IMR-90 (cell line): Measurements from ENCODE around the gene FOXO3. TPM values are rescaled to one million over a fixed set of nuclear protein-coding genes. Genes with fewer than 3 reads are reported as not detected.

ENCODE experiments used
- ATAC-seq: fragments of 200-7000 bp; cut with Tn5 transposase; 2 replicates; pipeline ENCODE4 v1.9.1; 2020; ENCODE audit warnings: low read depth, mild to moderate bottlenecking, moderate library complexity
- BruUV-seq: library from RNA; stranded (reverse); fragments of 400-500 nt; replicated peaks from 2 replicates; lab custom pipeline; 2021; lab: Mats Ljungman, UMichigan
- CTCF ChIA-PET: fragments of 300-600 bp; formaldehyde crosslinking; extraction: SDS; loops from one replicate; lab custom pipeline; 2021; ENCODE audit warnings: antibody characterized with exemption; lab: Yijun Ruan, JAX
- POLR2A ChIA-PET: fragments of 300-600 bp; sonication (Branson Sonifier 250); formaldehyde crosslinking; loops from one replicate; lab custom pipeline; 2022; ENCODE audit warnings: antibody characterized with exemption; ENCODE audit not compliant: unreplicated experiment; lab: Charles Lee
- DNase-seq: peaks from one replicate; pipeline ENCODE4 v3.0.0; 2013
- H2AFZ ChIP-seq: replicated peaks from 2 replicates; pipeline ENCODE3; 2013; ENCODE audit warnings: low read length, mild to moderate bottlenecking; ENCODE audit not compliant: poor library complexity
- H2AK5ac ChIP-seq: 2 replicates; pipeline ENCODE4 v1.6.1; 2013; ENCODE audit warnings: low read depth, low read length, inconsistent platforms
- H2AK9ac ChIP-seq: replicated peaks from 2 replicates; pipeline ENCODE3; 2013; ENCODE audit warnings: mild to moderate bottlenecking, low read depth, low read length, moderate library complexity; ENCODE audit not compliant: poor library complexity
- H2BK120ac ChIP-seq: 2 replicates; pipeline ENCODE4 v1.6.1; 2013; ENCODE audit warnings: low read depth, low read length, inconsistent platforms
- H2BK15ac ChIP-seq: 3 replicates; pipeline ENCODE4 v1.6.1; 2013; ENCODE audit warnings: low read depth, low read length, inconsistent platforms
- H2BK20ac ChIP-seq: 2 replicates; pipeline ENCODE4 v1.6.1; 2013; ENCODE audit warnings: low read depth, mild to moderate bottlenecking, inconsistent platforms, low read length, moderate library complexity
- H2BK5ac ChIP-seq: 2 replicates; pipeline ENCODE4 v1.6.1; 2013; ENCODE audit warnings: mild to moderate bottlenecking, low read depth, low read length, inconsistent platforms; ENCODE audit not compliant: poor library complexity, severe bottlenecking
- H3K14ac ChIP-seq: replicated peaks from 2 replicates; pipeline ENCODE4 v1.6.1; 2013; ENCODE audit warnings: low read depth, low read length, inconsistent platforms
- H3K18ac ChIP-seq: 2 replicates; pipeline ENCODE4 v1.6.1; 2013; ENCODE audit warnings: low read depth, low read length, control low read depth
- H3K23ac ChIP-seq: 2 replicates; pipeline ENCODE4 v1.6.1; 2013; ENCODE audit warnings: low read depth, low read length, inconsistent platforms
- H3K27ac ChIP-seq: 2 replicates; pipeline ENCODE4 v1.5.1; 2013; ENCODE audit warnings: mild to moderate bottlenecking, control low read depth, low read length; ENCODE audit not compliant: insufficient read depth
- H3K27me3 ChIP-seq: 2 replicates; pipeline ENCODE4 v1.6.1; 2013; ENCODE audit warnings: low read length; ENCODE audit not compliant: control insufficient read depth, insufficient read depth
- H3K36me3 ChIP-seq: 2 replicates; pipeline ENCODE4 v1.6.1; 2013; ENCODE audit warnings: low read length, mixed read lengths; ENCODE audit not compliant: control insufficient read depth, insufficient read depth
- H3K4ac ChIP-seq: 2 replicates; pipeline ENCODE4 v1.6.1; 2013; ENCODE audit warnings: low read depth, low read length, inconsistent platforms
- H3K4me1 ChIP-seq: 2 replicates; pipeline ENCODE4 v1.6.1; 2013; ENCODE audit warnings: low read length, mixed read lengths; ENCODE audit not compliant: control insufficient read depth, insufficient read depth
- H3K4me2 ChIP-seq: 2 replicates; pipeline ENCODE4 v1.6.1; 2013; ENCODE audit warnings: low read depth, mild to moderate bottlenecking, control low read depth, low read length, moderate library complexity
- H3K4me3 ChIP-seq: 2 replicates; pipeline ENCODE4 v1.5.1; 2013; ENCODE audit warnings: low read depth, mild to moderate bottlenecking, control low read depth, low read length, moderate library complexity; ENCODE audit not compliant: insufficient read depth
- H3K56ac ChIP-seq: 2 replicates; pipeline ENCODE4 v1.6.1; 2013; ENCODE audit warnings: low read length, inconsistent platforms; ENCODE audit not compliant: insufficient read depth; ENCODE audit errors: extremely low read depth
- H3K79me1 ChIP-seq, 2 experiments: 2 replicates each; pipeline ENCODE4 v1.6.1; 2013; ENCODE audit warnings: low read length in 2 of 2, inconsistent platforms in 1 of 2, low read depth in 1 of 2
- H3K9ac ChIP-seq: 2 replicates; pipeline ENCODE4 v1.6.1; 2013; ENCODE audit warnings: low read depth, low read length, control low read depth
- H3K9me1 ChIP-seq: 2 replicates; pipeline ENCODE4 v1.6.1; 2013; ENCODE audit warnings: low read length, inconsistent platforms; ENCODE audit not compliant: insufficient read depth
- H3K9me3 ChIP-seq: 2 replicates; pipeline ENCODE4 v1.6.1; 2013; ENCODE audit warnings: low read length; ENCODE audit not compliant: control insufficient read depth, insufficient read depth
- H4K20me1 ChIP-seq: 2 replicates; pipeline ENCODE4 v1.6.1; 2013; ENCODE audit warnings: low read length, inconsistent platforms; ENCODE audit not compliant: insufficient read depth
- H4K5ac ChIP-seq: 2 replicates; pipeline ENCODE4 v1.6.1; 2013; ENCODE audit warnings: mild to moderate bottlenecking, low read depth, low read length, control low read depth
- H4K8ac ChIP-seq, 2 experiments: 2 replicates each; pipeline ENCODE4 v1.6.1; 2013; ENCODE audit warnings: low read depth in 2 of 2, low read length in 2 of 2, control low read depth in 1 of 2, inconsistent platforms in 1 of 2
- H4K91ac ChIP-seq: 2 replicates; pipeline ENCODE4 v1.6.1; 2013; ENCODE audit warnings: low read depth, low read length, inconsistent platforms; ENCODE audit not compliant: insufficient read depth
- BHLHE40 ChIP-seq: fragments of 150-350 bp; IDR thresholded peaks from 2 replicates; pipeline ENCODE4 v1.6.1; 2016; ENCODE audit warnings: mild to moderate bottlenecking, low read depth, low read length
- CEBPB ChIP-seq: IDR thresholded peaks from 2 replicates; pipeline ENCODE4 v1.6.1; 2012; ENCODE audit warnings: low read depth, low read length, improper control_type of control experiment
- CHD1 ChIP-seq: IDR thresholded peaks from 2 replicates; pipeline ENCODE4 v1.6.1; 2012; ENCODE audit warnings: low read depth, low read length, improper control_type of control experiment
- MXI1 ChIP-seq: IDR thresholded peaks from 2 replicates; pipeline ENCODE4 v1.6.1; 2012; ENCODE audit warnings: low read depth, mild to moderate bottlenecking, low read length, moderate library complexity, borderline replicate concordance
- USF2 ChIP-seq: fragments of 150-350 bp; IDR thresholded peaks from 2 replicates; pipeline ENCODE4 v1.6.1; 2017; ENCODE audit warnings: mild to moderate bottlenecking, antibody characterized with exemption, low read length, low read depth
- WGBS, 2 experiments: methylation state at CpG; one replicate each; pipeline versions ENCODE4 v1.1.5 to v1.1.7; 2013; ENCODE audit warnings: missing lambda C conversion rate in 2 of 2; ENCODE audit not compliant: insufficient read length in 1 of 2; ENCODE audit errors: extremely low coverage in 2 of 2; 5-methylcytosine and 5-hydroxymethylcytosine counted together
- dilution Hi-C: fragments of 300-500 bp; cut with HindIII; formaldehyde crosslinking; loops from one replicate; pipeline ENCODE4 v1.14.3; 2018; ENCODE audit warnings: low sequenced_read_pairs; ENCODE audit not compliant: unreplicated experiment
- in situ Hi-C: fragments of 300-500 bp; cut with MboI; formaldehyde crosslinking; loops from 3 replicates; pipeline ENCODE4 v1.14.3; 2019; ENCODE audit warnings: low sequenced_read_pairs, inconsistent platforms, mixed read lengths
- intact Hi-C: fragments of 100-400 bp; cut with micrococcal nuclease; formaldehyde crosslinking; loops from 2 replicates; pipeline ENCODE4 v1.10.0; 2022
- polyA plus RNA-seq, 3 experiments: library from polyadenylated mRNA; depleted of rRNA; stranded (reverse); fragments of >200 nt; gene quantifications; 2 replicates each; pipeline ENCODE4 v1.2.3, GENCODE V29; 2012; ENCODE audit warnings: low replicate concordance in 1 of 3
- total RNA-seq: library from RNA; depleted of rRNA; stranded (reverse); fragments of >200 nt; gene quantifications from 2 replicates; pipeline ENCODE4 v1.2.3, GENCODE V29; 2012

FOXO3 gene
- total and polyA plus RNA-seq, 2 of the 4 experiments (the other 2 are of a cell fraction): 17.5 to 38.7 TPM

- Histone ChIP-seq H4K20me1 (peaks cover 86% of the 10 kb centered on the region), H2AK5ac (peak overlapping the region; percentile 37; the same call in 1 of the 2 replicates), H3K9ac (no peak overlapping the region), H3K9me3 (no peaks in the 10 kb centered on the region), H3K9me1 (peaks cover 27% of the 10 kb centered on the region), H2BK120ac (0 out of 2 replicates have a peak overlapping the region, but pooled peaks have one; percentile 10), H3K14ac (0 out of 2 replicates have a peak overlapping the region, but pooled peaks have one; percentile 5), H4K5ac (no peak overlapping the region; the same call in 1 of the 2 replicates), H3K27ac (peak overlapping the region; percentile 9; the same call in 1 of the 2 replicates), H3K56ac (no peak overlapping the region), H4K8ac (no peak overlapping the region), H3K4me2 (peak overlapping the region; percentile 67), H3K4me3 (no peak overlapping the region), H3K18ac (peak overlapping the region; percentile 9; the same call in 1 of the 2 replicates), H3K4ac (peak overlapping the region; percentile 18; the same call in 1 of the 2 replicates), H3K36me3 (peaks cover 1% of the 10 kb centered on the region; the same call in 1 of the 2 replicates), H2BK20ac (peak overlapping the region; percentile 24; the same call in 1 of the 2 replicates), H3K4me1 (peaks cover 34% of the 10 kb centered on the region), H2BK15ac (no peak overlapping the region; the same call in 2 of the 3 replicates), H3K79me1 (peaks cover 20 to 77% of the 10 kb centered on the region in 2 experiments), H4K91ac (no peak overlapping the region), H2AK9ac (no peak overlapping the region), H3K27me3 (no peaks in the 10 kb centered on the region), H3K23ac (peak overlapping the region; percentile 8; the same call in 1 of the 2 replicates), H2BK5ac (peak overlapping the region; percentile 2), H2AFZ (no peak overlapping the region)
- peak; percentile 38 for ATAC-seq
- ChIA-PET CTCF (no interaction called here), POLR2A (no interaction called here)
- DNase-seq: peak; percentile 87
- WGBS, 2 experiments: 50% methylated on average over 3 of the region's 10 CpGs; no CpG with 5 or more reads in 1 of the 2 experiments
- TF ChIP-seq CEBPB (peak; percentile 80), USF2 (0 out of 2 replicates have a peak, but pooled peaks have one; percentile 4), MXI1 (no peak), CHD1 (no peak), BHLHE40 (peak; percentile 57)
- in situ Hi-C loops: no loop called here
- dilution Hi-C loops: no loop called here
- intact Hi-C loops: no loop called here
- BruUV-seq: no TSS peak
Measured at GRCh38 chr6:108592371-108593337, 31.9 kb downstream of the FOXO3 start.
